ENCODE data around the gene LTC4S. TPM values are rescaled to one million over a fixed set of nuclear protein-coding genes. Genes with fewer than 3 reads are reported as not detected.

Gene LTC4S
- total and polyA plus RNA-seq, 9 of the 15 experiments (the other 6 are each of a cell fraction or from before 2014, with no cell fraction given), result 0.17 to 0.77 (median 0.75) TPM; not detected in 6

DNA sequence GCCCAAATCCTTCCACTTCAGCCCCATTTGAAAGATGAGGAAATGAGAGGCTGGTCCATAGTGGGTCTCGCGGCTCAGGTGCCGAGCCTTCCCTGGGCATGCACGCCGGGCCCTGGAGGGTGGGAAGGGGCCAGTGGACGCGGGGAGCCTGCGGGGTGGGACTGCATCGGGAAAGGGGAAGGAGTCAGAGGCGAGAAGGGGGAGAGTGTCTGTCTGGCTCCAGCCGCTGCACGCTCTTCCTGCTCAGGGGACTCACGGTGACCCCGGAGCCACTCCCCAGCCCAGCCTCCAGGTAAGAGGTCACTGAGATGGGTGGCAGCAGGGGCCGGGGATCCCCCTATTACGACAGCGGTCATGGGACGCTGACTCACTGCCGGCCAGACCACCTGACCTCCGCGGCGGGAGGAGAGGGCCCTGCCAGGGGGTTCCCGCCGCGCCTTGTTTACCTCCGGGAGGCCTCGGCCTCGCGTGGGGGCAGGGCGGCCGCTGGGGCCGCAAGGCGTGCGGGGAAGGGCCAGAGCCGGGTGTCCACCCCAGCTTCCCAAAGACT lies 25.0 kb downstream of the LTC4S start (continued):
- TF ChIP-seq, protein P1, sequence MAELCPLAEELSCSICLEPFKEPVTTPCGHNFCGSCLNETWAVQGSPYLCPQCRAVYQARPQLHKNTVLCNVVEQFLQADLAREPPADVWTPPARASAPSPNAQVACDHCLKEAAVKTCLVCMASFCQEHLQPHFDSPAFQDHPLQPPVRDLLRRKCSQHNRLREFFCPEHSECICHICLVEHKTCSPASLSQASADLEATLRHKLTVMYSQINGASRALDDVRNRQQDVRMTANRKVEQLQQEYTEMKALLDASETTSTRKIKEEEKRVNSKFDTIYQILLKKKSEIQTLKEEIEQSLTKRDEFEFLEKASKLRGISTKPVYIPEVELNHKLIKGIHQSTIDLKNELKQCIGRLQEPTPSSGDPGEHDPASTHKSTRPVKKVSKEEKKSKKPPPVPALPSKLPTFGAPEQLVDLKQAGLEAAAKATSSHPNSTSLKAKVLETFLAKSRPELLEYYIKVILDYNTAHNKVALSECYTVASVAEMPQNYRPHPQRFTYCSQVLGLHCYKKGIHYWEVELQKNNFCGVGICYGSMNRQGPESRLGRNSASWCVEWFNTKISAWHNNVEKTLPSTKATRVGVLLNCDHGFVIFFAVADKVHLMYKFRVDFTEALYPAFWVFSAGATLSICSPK (IDR thresholded peaks at IDR 0.05; ENCODE audit: borderline replicate concordance), result no peak
- TF ChIP-seq CBX5 (IDR thresholded peaks at IDR 0.05; ENCODE audit: borderline replicate concordance, low read depth), result no peak
- TF ChIP-seq HEY1 (CRISPR knock-in tag; IDR thresholded peaks at IDR 0.05; ENCODE audit: borderline replicate concordance), result no peak
- TF ChIP-seq RERE (CRISPR knock-in tag; IDR thresholded peaks at IDR 0.05; ENCODE audit: borderline replicate concordance), result no peak
- peak; percentile 83; the same call in 1 of the 2 replicates for TF ChIP-seq GATAD2B (IDR thresholded peaks at IDR 0.05; ENCODE audit: borderline replicate concordance)
- TF ChIP-seq ZBTB7A (IDR thresholded peaks at IDR 0.05; ENCODE audit: borderline replicate concordance, control insufficient read depth, low read depth, low read length), result peak; percentile 88
- peak; percentile 61; the same call in 1 of the 2 replicates for TF ChIP-seq MEF2D (tag; conservative IDR thresholded peaks at IDR 0.05; ENCODE audit: low read depth)
- no peak for TF ChIP-seq ZNF431 (CRISPR knock-in tag; IDR thresholded peaks at IDR 0.05)
- peak; percentile 55 for TF ChIP-seq C11orf30 (IDR thresholded peaks at IDR 0.05; ENCODE audit: low read depth)
- no peak for TF ChIP-seq MXD1 (CRISPR knock-in tag; IDR thresholded peaks at IDR 0.05; ENCODE audit: borderline replicate concordance, poor library complexity, severe bottlenecking)
- TF ChIP-seq SAP30 (IDR thresholded peaks at IDR 0.05; ENCODE audit: borderline replicate concordance, insufficient read depth, low read depth, low read length, poor library complexity, severe bottlenecking), result peak; percentile 36
- TF ChIP-seq HIVEP1 (CRISPR knock-in tag; IDR thresholded peaks at IDR 0.05), result peak; percentile 98
- no peak for TF ChIP-seq ZNF324 (CRISPR knock-in tag; IDR thresholded peaks at IDR 0.05)
- TF ChIP-seq ATF1 (CRISPR knock-in tag; IDR thresholded peaks at IDR 0.05), result no peak
- TF ChIP-seq ATF1 (tag; IDR thresholded peaks at IDR 0.05), result peak; percentile 85
- no peak for TF ChIP-seq SMARCA5 (IDR thresholded peaks at IDR 0.05)
- TF ChIP-seq KDM1A (IDR thresholded peaks at IDR 0.05), result no peak
- no peak for TF ChIP-seq ZNF696 (CRISPR knock-in tag; conservative IDR thresholded peaks at IDR 0.05)
- TF ChIP-seq POU5F1 (IDR thresholded peaks at IDR 0.05; ENCODE audit: borderline replicate concordance, low read depth, low read length, partially characterized antibody), result peak; percentile 37
- TF ChIP-seq FUS (optimal IDR thresholded peaks at IDR 0.05; ENCODE audit: low read depth, low read length), result no peak

Measured in K562 (cell line).